ENCODE data around the gene CPS1. TPM values are rescaled to one million over a fixed set of nuclear protein-coding genes. Genes with fewer than 3 reads are reported as not detected.

CPS1 gene
- total RNA-seq, 1 experiment from 2014 or later = 14.2 TPM

DNA sequence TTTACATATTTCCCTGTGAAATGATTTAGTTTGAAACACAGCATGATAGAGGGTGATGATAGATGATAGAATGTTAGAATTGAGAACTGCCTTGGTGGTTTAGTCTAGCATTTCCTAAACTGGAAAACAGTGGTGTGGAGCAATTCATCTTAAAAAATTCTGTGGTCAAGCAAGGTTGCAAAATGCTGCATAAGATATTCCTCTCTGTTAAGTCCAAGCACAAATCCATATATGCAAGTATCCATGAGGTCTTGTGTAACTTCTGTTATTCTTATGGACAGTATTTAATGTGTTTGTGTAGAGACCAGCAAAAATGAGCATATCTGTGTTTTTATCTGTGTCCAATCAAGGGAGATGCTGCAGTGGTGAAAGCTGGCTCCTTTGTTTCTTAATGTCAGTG, 30.0 kb downstream of the CPS1 start:
- Histone ChIP-seq H3K27me3 (ENCODE audit: insufficient read depth, low read length) (no peaks in the 10 kb centered on the region), H2AFZ (ENCODE audit: low read length) (no peak overlapping the region), H2BK120ac (ENCODE audit: low read depth, low read length, poor library complexity, severe bottlenecking) (no peak overlapping the region), H3K23me2 (ENCODE audit: insufficient read length, low read depth, low read length, poor library complexity, severe bottlenecking) (no peaks in the 10 kb centered on the region), H2BK20ac (ENCODE audit: low read depth, low read length, poor library complexity, severe bottlenecking) (no peak overlapping the region), H2AK5ac (ENCODE audit: insufficient read length, low read length) (no peak overlapping the region), H3K4me2 (ENCODE audit: insufficient read depth, insufficient read length, low read length) (no peak overlapping the region), H3T11ph (ENCODE audit: low read length) (no peak overlapping the region), H3K23ac (ENCODE audit: insufficient read length, low read depth, low read length) (no peak overlapping the region), H3K14ac (ENCODE audit: insufficient read depth, low read length) (no peak overlapping the region), H3K4ac (ENCODE audit: low read depth, low read length) (no peak overlapping the region), H3K79me1 (ENCODE audit: insufficient read depth, low read depth, low read length, poor library complexity, severe bottlenecking) (no peaks in the 10 kb centered on the region), H3K9ac (ENCODE audit: extremely low read depth, insufficient read length, low read length) (no peak overlapping the region), H4K8ac (replicated peaks; ENCODE audit: insufficient read length, low read depth, low read length) (no peak overlapping the region), H2BK5ac (ENCODE audit: insufficient read length, low read length) (no peak overlapping the region), H2BK15ac (ENCODE audit: low read depth, low read length) (no peak overlapping the region), H3K27ac (ENCODE audit: insufficient read length, low read depth, low read length) (no peak overlapping the region), H4K20me1 (ENCODE audit: control insufficient read depth, insufficient read depth, insufficient read length) (no peaks in the 10 kb centered on the region), H3K4me1 (ENCODE audit: insufficient read depth, low read length) (no peaks in the 10 kb centered on the region), H3K56ac (ENCODE audit: insufficient read length, low read depth, low read length) (no peak overlapping the region), H2BK12ac (ENCODE audit: insufficient read length, low read depth, low read length) (no peak overlapping the region), H3K79me2 (ENCODE audit: insufficient read depth, low read length) (no peaks in the 10 kb centered on the region), H3K9me3 (ENCODE audit: control insufficient read depth, low read depth, low read length) (no peaks in the 10 kb centered on the region), H4K91ac (ENCODE audit: insufficient read length, low read depth, low read length) (no peak overlapping the region), H4K5ac (ENCODE audit: insufficient read length, low read depth, low read length) (no peak overlapping the region), H3K18ac (ENCODE audit: insufficient read length, low read depth, low read length) (no peak overlapping the region)
- Mint-ChIP-seq H3K9me3 (no peaks in the 10 kb centered on the region), H3K27me3 (ENCODE audit: low read depth) (no peaks in the 10 kb centered on the region), H3K4me3 (no peak overlapping the region), H3K27ac (no peak overlapping the region), H3K36me3 (ENCODE audit: insufficient read depth in 1 of 3, low read depth in 3 of 3) (no peaks in the 10 kb centered on the region), H3K4me1 (peaks cover 0 to 4% of the 10 kb centered on the region in 2 experiments; a peak in 2 of 4 replicates)
- TF ChIP-seq, protein P1, sequence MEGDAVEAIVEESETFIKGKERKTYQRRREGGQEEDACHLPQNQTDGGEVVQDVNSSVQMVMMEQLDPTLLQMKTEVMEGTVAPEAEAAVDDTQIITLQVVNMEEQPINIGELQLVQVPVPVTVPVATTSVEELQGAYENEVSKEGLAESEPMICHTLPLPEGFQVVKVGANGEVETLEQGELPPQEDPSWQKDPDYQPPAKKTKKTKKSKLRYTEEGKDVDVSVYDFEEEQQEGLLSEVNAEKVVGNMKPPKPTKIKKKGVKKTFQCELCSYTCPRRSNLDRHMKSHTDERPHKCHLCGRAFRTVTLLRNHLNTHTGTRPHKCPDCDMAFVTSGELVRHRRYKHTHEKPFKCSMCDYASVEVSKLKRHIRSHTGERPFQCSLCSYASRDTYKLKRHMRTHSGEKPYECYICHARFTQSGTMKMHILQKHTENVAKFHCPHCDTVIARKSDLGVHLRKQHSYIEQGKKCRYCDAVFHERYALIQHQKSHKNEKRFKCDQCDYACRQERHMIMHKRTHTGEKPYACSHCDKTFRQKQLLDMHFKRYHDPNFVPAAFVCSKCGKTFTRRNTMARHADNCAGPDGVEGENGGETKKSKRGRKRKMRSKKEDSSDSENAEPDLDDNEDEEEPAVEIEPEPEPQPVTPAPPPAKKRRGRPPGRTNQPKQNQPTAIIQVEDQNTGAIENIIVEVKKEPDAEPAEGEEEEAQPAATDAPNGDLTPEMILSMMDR (conservative IDR thresholded peaks at IDR 0.05) = no peak
- no peak for DNase-seq

All from H9 (cell line).